ENCODE results near the gene LCP1. TPM values are rescaled to one million over a fixed set of nuclear protein-coding genes. Genes with fewer than 3 reads are reported as not detected.

LCP1 gene, protein sequence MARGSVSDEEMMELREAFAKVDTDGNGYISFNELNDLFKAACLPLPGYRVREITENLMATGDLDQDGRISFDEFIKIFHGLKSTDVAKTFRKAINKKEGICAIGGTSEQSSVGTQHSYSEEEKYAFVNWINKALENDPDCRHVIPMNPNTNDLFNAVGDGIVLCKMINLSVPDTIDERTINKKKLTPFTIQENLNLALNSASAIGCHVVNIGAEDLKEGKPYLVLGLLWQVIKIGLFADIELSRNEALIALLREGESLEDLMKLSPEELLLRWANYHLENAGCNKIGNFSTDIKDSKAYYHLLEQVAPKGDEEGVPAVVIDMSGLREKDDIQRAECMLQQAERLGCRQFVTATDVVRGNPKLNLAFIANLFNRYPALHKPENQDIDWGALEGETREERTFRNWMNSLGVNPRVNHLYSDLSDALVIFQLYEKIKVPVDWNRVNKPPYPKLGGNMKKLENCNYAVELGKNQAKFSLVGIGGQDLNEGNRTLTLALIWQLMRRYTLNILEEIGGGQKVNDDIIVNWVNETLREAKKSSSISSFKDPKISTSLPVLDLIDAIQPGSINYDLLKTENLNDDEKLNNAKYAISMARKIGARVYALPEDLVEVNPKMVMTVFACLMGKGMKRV
- total RNA-seq = 4.8 and 43.2 TPM in 2 replicates

GRCh38 chr13:46181840-46182490 lies at the start of gene LCP1:
LCP1 (minus strand) TSS chr13:46182177; CDS start chr13:46159662, 22,515 bp downstream.

GRCh38 chr13:46211483-46212351 lies 29.7 kb upstream of the LCP1 start, which contains the start of gene LRRC63:
LRRC63 (plus strand) TSS chr13:46211928; CDS start chr13:46213035, 1,107 bp downstream.

DNA sequence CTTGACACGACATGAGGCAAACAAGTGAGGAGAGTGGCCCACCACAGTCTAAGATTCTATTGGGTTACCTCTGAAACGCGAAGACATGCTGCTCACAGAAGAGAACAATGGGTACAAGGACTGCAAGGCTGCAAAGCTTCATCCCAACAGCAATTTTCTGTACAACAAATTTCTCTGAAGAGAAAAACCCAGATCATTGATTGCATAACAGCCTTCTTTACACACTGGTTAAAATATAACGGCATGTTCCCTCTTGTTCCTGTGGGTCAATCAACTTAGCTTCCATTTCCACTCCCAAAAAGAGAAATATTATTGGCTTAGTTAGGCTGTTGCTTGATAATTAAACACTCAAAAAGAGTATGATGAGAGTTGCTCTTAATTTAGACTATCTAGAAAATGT lies 77.1 kb downstream of the LCP1 start, which contains the start of gene CPB2:
Gene CPB2, minus strand, starts transcription at position 166 of the 400 bp plus-strand sequence. Its CDS starts 24 bp downstream, at position 142.

Small RNA genes lying within 50 kb of the gene (small RNA-seq; reads per million reads assigned to genes)
- not detected for gene RN7SL288P (ENCODE audit: low replicate concordance)

Other genes starting within 250 kb of the LCP1 start
- gene ZC3H13, start 129.4 kb downstream of the LCP1 start, total RNA-seq = 15.1 and 17.5 TPM in 2 replicates
- gene CPB2, start 77.1 kb downstream of the LCP1 start, total RNA-seq = not detected in 2 replicates
- gene LRRC63, start 29.8 kb upstream of the LCP1 start, total RNA-seq = not detected in 2 replicates
- under 0.01 and 0.57 TPM in 2 replicates for gene RUBCNL, start 205.1 kb upstream of the LCP1 start, total RNA-seq